SK-N-SH (cell line): ENCODE measurements around the gene LARP4. TPM values are rescaled to one million over a fixed set of nuclear protein-coding genes. Genes with fewer than 3 reads are reported as not detected.
"Not testable (repeated sequence)": the region's sequence is repeated elsewhere in the genome, so short reads cannot be mapped to it uniquely, and the experiment has no call there.

ENCODE experiments used
- CTCF ChIA-PET: fragments of 300-600, 350-600 bp; formaldehyde crosslinking; extraction: SDS; loops from one replicate; lab custom pipeline; 2021; lab: Yijun Ruan, JAX
- POLR2A ChIA-PET: fragments of 350-600 bp; sonication (Branson Sonifier 250); formaldehyde crosslinking; extraction: SDS; loops from one replicate; lab custom pipeline; 2020; ENCODE audit warnings: antibody characterized with exemption, inconsistent platforms; lab: Yijun Ruan, JAX
- DNase-seq: peaks from one replicate; pipeline ENCODE4 v3.0.0; 2012
- H2AFZ ChIP-seq: fragments of 200-600 bp; sonication (generic); 2 replicates; pipeline ENCODE4 v1.8.1; 2016; ENCODE audit warnings: antibody characterized with exemption, mild to moderate bottlenecking, low read depth
- H3F3A ChIP-seq: fragments of 200-600 bp; sonication (generic); replicated peaks from 2 replicates; pipeline ENCODE3; 2016; ENCODE audit warnings: antibody characterized with exemption, mild to moderate bottlenecking; ENCODE audit not compliant: insufficient read depth
- H3K27ac ChIP-seq, 2 experiments: fragments of 200-500 bp in 1 of 2; fragments of 200-600 bp in 1 of 2; sonication (Bioruptor generic) in 1 of 2; sonication (generic), shearing (Covaris generic) in 1 of 2; 2 replicates each; pipeline versions ENCODE4 v1.5.1 to v1.6.1; 2014 to 2016; ENCODE audit warnings: low read depth in 2 of 2, inconsistent platforms in 1 of 2, low read length in 1 of 2, mild to moderate bottlenecking in 1 of 2, mixed read lengths in 1 of 2
- H3K27me3 ChIP-seq: fragments of 200-600 bp; sonication (generic), shearing (Covaris generic); 2 replicates; pipeline ENCODE4 v1.6.1; 2016; ENCODE audit warnings: mixed run types; ENCODE audit not compliant: insufficient read depth
- H3K36me3 ChIP-seq, 2 experiments: fragments of 200-500 bp in 1 of 2; fragments of 200-600 bp in 1 of 2; sonication (Bioruptor generic) in 1 of 2; sonication (generic) in 1 of 2; replicated peaks in 1 of 2; 2 replicates each; pipeline versions ENCODE3 to v1.5.1; 2014 to 2016; ENCODE audit warnings: low read length in 1 of 2, mild to moderate bottlenecking in 1 of 2; ENCODE audit not compliant: insufficient read depth in 2 of 2, control insufficient read depth in 1 of 2
- H3K4me1 ChIP-seq, 2 experiments: fragments of 200-500 bp in 1 of 2; fragments of 200-600 bp in 1 of 2; sonication (Bioruptor generic) in 1 of 2; sonication (generic), shearing (Covaris generic) in 1 of 2; 2 replicates each; pipeline versions ENCODE4 v1.5.1 to v1.6.1; 2014 to 2016; ENCODE audit warnings: low read depth in 1 of 2, low read length in 1 of 2, mixed run types in 1 of 2; ENCODE audit not compliant: insufficient read depth in 2 of 2, control insufficient read depth in 1 of 2
- H3K4me2 ChIP-seq: fragments of 200-600 bp; sonication (generic), shearing (Covaris generic); 2 replicates; pipeline ENCODE4 v1.6.1; 2017; ENCODE audit warnings: mixed run types
- H3K4me3 ChIP-seq, 2 experiments: fragments of 200-500 bp in 1 of 2; fragments of 200-600 bp in 1 of 2; sonication (Bioruptor generic) in 1 of 2; sonication (generic), shearing (Covaris generic) in 1 of 2; 2 replicates each; pipeline versions ENCODE4 v1.5.1 to v1.8.1; 2014 to 2016; ENCODE audit warnings: low read depth in 2 of 2, inconsistent platforms in 1 of 2, low read length in 1 of 2, mild to moderate bottlenecking in 1 of 2, mixed read lengths in 1 of 2, moderate library complexity in 1 of 2
- H3K79me2 ChIP-seq: fragments of 200-600 bp; sonication (generic); 2 replicates; pipeline ENCODE4 v1.8.1; 2017; ENCODE audit warnings: mild to moderate bottlenecking; ENCODE audit not compliant: insufficient read depth
- H3K9ac ChIP-seq: fragments of 200-600 bp; sonication (generic); 2 replicates; pipeline ENCODE4 v1.6.1; 2017; ENCODE audit warnings: mixed run types
- H3K9me2 ChIP-seq: fragments of 200-600 bp; sonication (generic); 2 replicates; pipeline ENCODE4 v1.6.1; 2017; ENCODE audit warnings: mixed run types
- H3K9me3 ChIP-seq: fragments of 200-600 bp; sonication (generic); 2 replicates; pipeline ENCODE4 v1.6.1; 2017; ENCODE audit warnings: mixed run types, mild to moderate bottlenecking, moderate library complexity
- H4K20me1 ChIP-seq: fragments of 200-600 bp; sonication (generic); 2 replicates; pipeline ENCODE4 v1.6.1; 2017; ENCODE audit warnings: mild to moderate bottlenecking, mixed run types; ENCODE audit not compliant: insufficient read depth
- FOSL2 ChIP-seq: IDR thresholded peaks from 2 replicates; pipeline ENCODE4 v1.4.0; 2012; ENCODE audit warnings: low read depth, mild to moderate bottlenecking, moderate library complexity, borderline replicate concordance
- MEF2A ChIP-seq: IDR thresholded peaks from 2 replicates; pipeline ENCODE4 v1.4.0; 2012; ENCODE audit warnings: low read depth, borderline replicate concordance
- RFX5 ChIP-seq: IDR thresholded peaks from 2 replicates; pipeline ENCODE4 v1.6.1; 2012; ENCODE audit warnings: mild to moderate bottlenecking, improper control_type of control experiment, low read length
- RXRA ChIP-seq: IDR thresholded peaks from 2 replicates; pipeline ENCODE4 v1.4.0; 2012; ENCODE audit warnings: low read depth, mild to moderate bottlenecking, borderline replicate concordance
- USF2 ChIP-seq: fragments of 150-350 bp; IDR thresholded peaks from 2 replicates; pipeline ENCODE4 v1.6.1; 2017; ENCODE audit warnings: antibody characterized with exemption, low read length, low read depth, borderline replicate concordance
- ZBTB33 ChIP-seq: IDR thresholded peaks from 2 replicates; pipeline ENCODE4 v1.4.0; 2012; ENCODE audit warnings: low read depth, borderline replicate concordance
- WGBS: methylation state at CpG from one replicate; pipeline ENCODE4 v1.1.6; 2017; ENCODE audit warnings: low lambda C conversion rate; 5-methylcytosine and 5-hydroxymethylcytosine counted together
- polyA plus RNA-seq, 3 experiments: library from polyadenylated mRNA; depleted of rRNA; stranded (reverse); fragments of >200 nt; gene quantifications; 2 replicates each; pipeline ENCODE4 v1.2.3, GENCODE V29; 2012
- TF ChIP-seq, protein P1 (sequence below): fragments of 150-350 bp; IDR thresholded peaks from 2 replicates; pipeline ENCODE4 v1.6.1; 2016; ENCODE audit warnings: mild to moderate bottlenecking, low read depth, low read length

Gene LARP4
- polyA plus RNA-seq, 1 of the 3 experiments (the other 2 are of a cell fraction) = 10.8 TPM

GRCh38 chr12:50387972-50388478 is 12.7 kb upstream of the LARP4 start:
- no peaks in the 10 kb centered on the region for H3K36me3 ChIP-seq
- CTCF ChIA-PET = no interaction called here
- no peaks in the 10 kb centered on the region for H3K27me3 ChIP-seq
- no peaks in the 10 kb centered on the region for H3K9me2 ChIP-seq
- TF ChIP-seq FOSL2 = no peak
- TF ChIP-seq RXRA = no peak
- TF ChIP-seq, protein P1, sequence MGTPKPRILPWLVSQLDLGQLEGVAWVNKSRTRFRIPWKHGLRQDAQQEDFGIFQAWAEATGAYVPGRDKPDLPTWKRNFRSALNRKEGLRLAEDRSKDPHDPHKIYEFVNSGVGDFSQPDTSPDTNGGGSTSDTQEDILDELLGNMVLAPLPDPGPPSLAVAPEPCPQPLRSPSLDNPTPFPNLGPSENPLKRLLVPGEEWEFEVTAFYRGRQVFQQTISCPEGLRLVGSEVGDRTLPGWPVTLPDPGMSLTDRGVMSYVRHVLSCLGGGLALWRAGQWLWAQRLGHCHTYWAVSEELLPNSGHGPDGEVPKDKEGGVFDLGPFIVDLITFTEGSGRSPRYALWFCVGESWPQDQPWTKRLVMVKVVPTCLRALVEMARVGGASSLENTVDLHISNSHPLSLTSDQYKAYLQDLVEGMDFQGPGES = no peak
- no peak for TF ChIP-seq USF2
- no peak for TF ChIP-seq ZBTB33
- no peak for TF ChIP-seq RFX5
- no peak for TF ChIP-seq MEF2A
- no peaks in the 10 kb centered on the region for H4K20me1 ChIP-seq
- H3K4me3 ChIP-seq = no peak overlapping the region
- DNase-seq = no peak
- WGBS = 82% methylated on average over 7 of the region's 7 CpGs
- no peaks in the 10 kb centered on the region for H3K79me2 ChIP-seq
- peaks cover 0 to 4% of the 10 kb centered on the region in 2 experiments; a peak in 2 of 4 replicates for H3K4me1 ChIP-seq
- peak overlapping the region; percentile 79; the same call in 1 of the 2 replicates for H2AFZ ChIP-seq
- no peak overlapping the region for H3K9ac ChIP-seq
- POLR2A ChIA-PET = no interaction called here
- no peaks in the 10 kb centered on the region for H3K9me3 ChIP-seq
- H3K27ac ChIP-seq = peak overlapping the region in 1 of 2 experiments; percentile 22; a peak in 2 of 4 replicates
- H3F3A ChIP-seq = peaks cover 18% of the 10 kb centered on the region
- no peak overlapping the region; the same call in 1 of the 2 replicates for H3K4me2 ChIP-seq

GRCh38 chr12:50388793-50389192 is 11.9 kb upstream of the LARP4 start:
- H4K20me1 ChIP-seq, H3K27ac ChIP-seq, H3K79me2 ChIP-seq, H2AFZ ChIP-seq, POLR2A ChIA-PET, H3K27me3 ChIP-seq, H3K9me2 ChIP-seq, H3K9me3 ChIP-seq, H3K9ac ChIP-seq, H3K4me3 ChIP-seq, H3K36me3 ChIP-seq, DNase-seq, H3K4me1 ChIP-seq, H3K4me2 ChIP-seq: not testable (repeated sequence)
- 93% methylated on average over 10 of the region's 10 CpGs for WGBS
- CTCF ChIA-PET = interaction anchor here (0.7 kb wide), 1 partner anchor 319 kb away, joined by 3 read pairs; no protein-coding TSS in a partner anchor
- peaks cover 18% of the 10 kb centered on the region for H3F3A ChIP-seq
